ENCODE data around the gene PITX3.

The PITX3 gene

GRCh38 chr10:102274062-102274461 is 32.8 kb upstream of the PITX3 start:
- TF ChIP-seq, protein P1, sequence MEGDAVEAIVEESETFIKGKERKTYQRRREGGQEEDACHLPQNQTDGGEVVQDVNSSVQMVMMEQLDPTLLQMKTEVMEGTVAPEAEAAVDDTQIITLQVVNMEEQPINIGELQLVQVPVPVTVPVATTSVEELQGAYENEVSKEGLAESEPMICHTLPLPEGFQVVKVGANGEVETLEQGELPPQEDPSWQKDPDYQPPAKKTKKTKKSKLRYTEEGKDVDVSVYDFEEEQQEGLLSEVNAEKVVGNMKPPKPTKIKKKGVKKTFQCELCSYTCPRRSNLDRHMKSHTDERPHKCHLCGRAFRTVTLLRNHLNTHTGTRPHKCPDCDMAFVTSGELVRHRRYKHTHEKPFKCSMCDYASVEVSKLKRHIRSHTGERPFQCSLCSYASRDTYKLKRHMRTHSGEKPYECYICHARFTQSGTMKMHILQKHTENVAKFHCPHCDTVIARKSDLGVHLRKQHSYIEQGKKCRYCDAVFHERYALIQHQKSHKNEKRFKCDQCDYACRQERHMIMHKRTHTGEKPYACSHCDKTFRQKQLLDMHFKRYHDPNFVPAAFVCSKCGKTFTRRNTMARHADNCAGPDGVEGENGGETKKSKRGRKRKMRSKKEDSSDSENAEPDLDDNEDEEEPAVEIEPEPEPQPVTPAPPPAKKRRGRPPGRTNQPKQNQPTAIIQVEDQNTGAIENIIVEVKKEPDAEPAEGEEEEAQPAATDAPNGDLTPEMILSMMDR (IDR thresholded peaks at IDR 0.05; ENCODE audit: borderline replicate concordance, insufficient read depth, low read depth, low read length) = no peak
- no peak overlapping the region for H3K4me3 ChIP-seq (ENCODE audit: low read depth, low read length)

- TF ChIP-seq, protein P1 (IDR thresholded peaks at IDR 0.05; ENCODE audit: borderline replicate concordance, insufficient read depth, low read depth, low read length) = no peak
Measured at GRCh38 chr10:102269017-102269416, 27.7 kb upstream of the PITX3 start.

DNA sequence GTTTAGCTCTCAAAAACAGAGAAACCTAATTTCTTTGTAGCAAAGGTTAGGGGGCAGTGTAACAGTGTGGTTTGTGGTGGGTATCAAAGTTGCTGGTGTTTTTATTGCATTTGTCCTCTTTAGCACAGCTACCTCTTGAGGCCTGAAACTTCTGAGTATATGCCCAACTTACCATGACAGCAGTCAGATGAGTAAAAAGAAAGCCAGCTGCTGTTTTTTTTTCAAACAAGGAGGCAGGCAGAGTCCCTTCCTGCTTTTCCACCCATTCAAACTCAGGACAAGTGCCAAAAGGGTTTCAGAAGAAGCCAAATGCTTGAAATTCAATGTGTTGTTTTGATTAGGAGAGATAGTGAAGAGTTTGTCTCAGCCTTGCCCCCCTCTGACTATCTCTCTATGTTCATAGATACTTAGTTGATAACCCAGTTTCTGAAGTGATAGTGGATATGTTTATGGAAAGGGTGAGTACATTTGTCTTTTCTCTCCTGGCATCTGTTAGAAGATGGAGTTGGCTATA is 27.1 kb upstream of the PITX3 start:
- no peak overlapping the region for H3K4me3 ChIP-seq (ENCODE audit: low read depth, low read length)
- TF ChIP-seq, protein P1 (IDR thresholded peaks at IDR 0.05; ENCODE audit: borderline replicate concordance, insufficient read depth, low read depth, low read length) = no peak

More at GRCh38 chr10:102269017-102269416, 27.7 kb upstream of the PITX3 start:
- no peak overlapping the region for H3K4me3 ChIP-seq (ENCODE audit: low read depth, low read length)

DNA sequence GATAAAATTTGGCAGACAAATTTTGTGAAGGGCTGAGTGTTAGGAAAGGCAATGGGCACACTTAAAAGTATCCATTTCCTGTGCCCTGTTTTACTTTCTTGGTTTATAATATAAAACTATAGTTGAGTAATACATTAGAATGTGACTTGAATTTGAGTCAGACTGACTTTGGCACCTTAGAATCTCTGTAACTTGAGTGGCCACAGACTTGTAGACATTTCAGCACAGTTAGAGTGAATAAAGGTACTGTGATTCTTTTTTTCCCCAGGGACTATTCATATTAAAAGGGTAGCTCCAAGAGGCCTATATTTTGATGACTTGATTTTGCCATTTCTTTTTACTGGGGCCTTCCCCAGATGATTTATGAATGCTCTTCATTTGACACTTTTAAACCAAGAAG is 26.4 kb upstream of the PITX3 start:
- TF ChIP-seq, protein P1 (IDR thresholded peaks at IDR 0.05; ENCODE audit: borderline replicate concordance, insufficient read depth, low read depth, low read length) = no peak
- H3K4me3 ChIP-seq (ENCODE audit: low read depth, low read length) = no peak overlapping the region

- no peak overlapping the region for H3K4me3 ChIP-seq (ENCODE audit: low read depth, low read length)
- TF ChIP-seq, protein P1 (IDR thresholded peaks at IDR 0.05; ENCODE audit: borderline replicate concordance, insufficient read depth, low read depth, low read length) = no peak
Measured at GRCh38 chr10:102266670-102267069, 25.4 kb upstream of the PITX3 start.

DNA sequence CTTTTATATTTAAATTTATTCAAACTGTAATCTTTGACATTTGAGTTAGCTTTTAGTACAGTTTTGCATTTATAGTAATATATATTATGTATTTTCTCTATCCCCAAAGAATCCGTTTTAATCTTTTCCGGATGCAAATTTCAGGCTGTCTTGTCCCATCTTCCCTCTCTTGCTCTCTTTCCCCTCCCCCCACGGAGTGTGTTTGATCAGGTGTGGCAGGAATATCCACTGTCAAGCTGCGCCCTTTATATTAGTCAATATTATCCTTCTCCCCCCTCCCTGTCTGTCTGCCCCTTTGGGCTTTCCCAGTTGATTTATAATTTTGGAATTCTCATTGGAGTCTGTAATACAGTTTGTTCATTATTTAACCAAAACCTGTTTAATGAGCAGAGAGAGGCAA is 23.1 kb upstream of the PITX3 start:
- no peak overlapping the region for H3K4me3 ChIP-seq (ENCODE audit: low read depth, low read length)
- TF ChIP-seq, protein P1 (IDR thresholded peaks at IDR 0.05; ENCODE audit: borderline replicate concordance, insufficient read depth, low read depth, low read length) = no peak

GRCh38 chr10:102262744-102263370 is 21.5 kb upstream of the PITX3 start:
- H3K4me3 ChIP-seq (ENCODE audit: low read depth, low read length) = no peak overlapping the region
- TF ChIP-seq, protein P1 (IDR thresholded peaks at IDR 0.05; ENCODE audit: borderline replicate concordance, insufficient read depth, low read depth, low read length) = no peak

Data from GM12875 (cell line).